NCI-H146 treated with DMSO at 0.1 percent for 48 hours (cell line): ENCODE measurements around the gene INAVA.

Experiments
- DNase-seq: peaks from one replicate; lab custom pipeline; 2025; ENCODE audit not compliant: unreplicated experiment; lab: John Stamatoyannopoulos, UW

INAVA gene, protein sequence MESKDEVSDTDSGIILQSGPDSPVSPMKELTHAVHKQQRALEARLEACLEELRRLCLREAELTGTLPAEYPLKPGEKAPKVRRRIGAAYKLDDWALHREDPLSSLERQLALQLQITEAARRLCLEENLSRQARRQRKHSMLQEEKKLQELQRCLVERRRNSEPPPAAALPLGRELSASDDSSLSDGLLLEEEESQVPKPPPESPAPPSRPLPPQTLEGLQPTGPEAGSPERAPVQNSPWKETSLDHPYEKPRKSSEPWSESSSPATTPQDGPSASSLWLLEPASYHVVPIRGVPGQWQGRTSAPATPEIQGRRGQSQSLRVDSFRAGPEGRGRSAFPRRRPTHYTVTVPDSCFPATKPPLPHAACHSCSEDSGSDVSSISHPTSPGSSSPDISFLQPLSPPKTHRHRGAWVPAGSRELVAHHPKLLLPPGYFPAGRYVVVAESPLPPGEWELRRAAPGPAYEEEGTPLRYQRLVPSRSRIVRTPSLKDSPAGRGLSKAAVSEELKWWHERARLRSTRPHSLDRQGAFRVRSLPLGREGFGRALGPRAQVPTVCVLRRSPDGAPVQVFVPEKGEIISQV

DNA sequence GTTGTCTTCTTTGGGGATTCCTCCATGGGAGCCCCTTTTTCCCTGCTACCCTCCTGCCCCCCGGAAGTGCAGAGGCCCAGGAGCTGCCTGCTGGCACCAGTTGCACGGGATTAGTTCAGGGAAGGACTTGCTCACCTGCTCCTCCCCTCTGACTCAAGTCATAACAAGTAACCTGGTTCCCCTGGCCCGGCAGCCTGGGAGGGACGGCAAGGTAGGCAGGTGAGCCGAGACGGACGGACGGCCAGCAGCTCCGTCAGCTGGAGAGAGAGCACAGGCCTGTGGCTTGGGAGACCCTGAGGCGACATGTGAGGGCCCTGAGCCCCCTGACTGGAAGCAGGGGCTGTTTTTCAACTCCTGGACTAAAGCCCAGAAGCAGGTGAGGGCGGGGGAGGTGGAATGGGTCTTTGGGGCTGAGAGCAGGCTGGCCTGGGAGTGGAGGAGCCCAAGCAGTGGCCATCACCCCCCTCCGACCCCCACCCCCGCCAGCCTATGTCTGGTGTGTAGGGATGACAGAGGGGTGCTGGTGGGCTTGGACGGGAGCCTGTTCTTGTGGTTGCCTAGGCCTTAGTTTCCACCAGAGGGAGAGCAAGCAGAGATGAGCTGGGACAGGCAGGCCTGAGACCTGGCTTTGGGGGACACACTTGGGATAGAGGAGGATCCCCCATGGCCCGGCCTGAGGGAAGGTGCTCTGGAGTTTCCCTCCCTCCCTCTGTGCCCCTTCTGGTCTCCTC is at the start of gene INAVA:
TSS of gene INAVA (plus strand) at position 189 of the 731 bp plus-strand sequence. CDS start 3,501 bp downstream, outside the sequence.
- DNase-seq = no peak

DNA sequence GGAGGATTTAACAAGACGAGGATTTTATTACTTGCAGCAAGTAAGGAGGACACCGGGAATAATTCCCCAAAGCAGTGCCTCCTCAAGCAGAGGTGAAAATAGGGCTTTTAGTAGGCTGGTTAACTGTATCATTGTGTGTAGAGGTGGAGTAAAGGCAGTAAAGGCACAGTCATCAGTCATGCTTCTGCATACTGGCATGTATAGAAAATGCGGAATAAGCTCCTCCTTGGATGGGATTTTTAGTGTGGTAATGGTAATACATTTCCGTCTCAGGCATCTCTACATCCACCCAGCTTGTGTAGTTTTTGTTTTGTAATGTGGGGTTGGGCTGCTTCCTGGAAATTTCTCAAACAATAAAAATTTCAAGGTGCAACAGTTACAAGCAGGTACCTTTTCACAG is 49.3 kb upstream of the INAVA start:
- no peak for DNase-seq

DNA sequence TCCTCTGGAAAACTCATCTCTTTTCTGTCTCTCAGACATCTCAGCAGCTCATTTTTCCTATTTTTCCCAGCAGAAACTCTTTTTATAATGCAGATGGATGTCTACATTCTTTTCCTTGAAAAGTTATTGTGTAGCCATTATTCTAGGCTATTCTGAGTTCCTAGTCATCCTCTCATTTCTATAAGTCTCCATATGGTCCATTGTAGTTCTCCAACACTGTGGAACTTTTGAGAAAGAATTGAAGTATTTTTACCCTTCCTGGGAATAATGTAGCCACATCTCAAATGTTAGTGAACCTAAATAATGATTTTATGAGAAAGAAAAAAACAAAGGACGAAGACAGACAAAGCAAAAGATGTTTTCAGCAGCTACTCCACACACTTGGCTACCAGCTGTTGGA is 48.3 kb upstream of the INAVA start:
- DNase-seq = no peak

DNA sequence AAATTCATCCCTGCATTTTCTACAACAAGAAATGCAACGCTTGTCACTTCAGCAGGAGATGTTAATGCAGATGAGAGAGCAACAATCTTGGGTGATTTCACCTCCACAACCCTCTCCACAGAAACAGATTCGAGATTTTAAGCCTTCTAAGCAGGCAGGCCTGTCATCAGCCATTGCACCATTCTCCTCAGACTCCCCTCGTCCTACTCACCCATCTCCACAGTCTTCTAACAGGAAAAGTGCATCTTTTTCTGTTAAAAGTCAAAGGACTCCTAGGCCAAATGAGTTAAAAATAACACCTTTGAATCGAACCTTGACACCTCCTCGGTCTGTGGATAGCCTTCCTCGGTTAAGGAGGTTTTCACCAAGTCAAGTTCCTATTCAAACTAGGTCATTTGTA is 45.3 kb upstream of the INAVA start:
- DNase-seq = no peak

DNA sequence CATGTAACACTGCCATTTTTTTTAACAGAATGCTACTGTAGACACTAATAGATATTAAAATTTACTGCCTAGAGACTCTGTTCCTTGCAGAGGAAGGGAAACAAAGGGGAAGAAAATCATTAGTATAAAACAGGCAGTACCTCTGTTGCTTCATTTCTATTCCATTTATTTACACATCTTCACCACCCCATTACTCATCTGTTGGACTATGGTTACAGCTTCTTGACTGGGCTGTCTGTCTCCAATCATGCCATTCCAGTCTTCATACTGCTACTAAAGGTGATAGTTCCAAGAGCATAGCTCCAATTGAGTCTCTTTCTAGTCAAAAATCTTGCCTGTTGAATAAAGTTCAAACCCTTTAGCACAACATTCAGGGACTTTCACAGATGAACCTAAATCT is 44.1 kb upstream of the INAVA start:
- no peak for DNase-seq

DNA sequence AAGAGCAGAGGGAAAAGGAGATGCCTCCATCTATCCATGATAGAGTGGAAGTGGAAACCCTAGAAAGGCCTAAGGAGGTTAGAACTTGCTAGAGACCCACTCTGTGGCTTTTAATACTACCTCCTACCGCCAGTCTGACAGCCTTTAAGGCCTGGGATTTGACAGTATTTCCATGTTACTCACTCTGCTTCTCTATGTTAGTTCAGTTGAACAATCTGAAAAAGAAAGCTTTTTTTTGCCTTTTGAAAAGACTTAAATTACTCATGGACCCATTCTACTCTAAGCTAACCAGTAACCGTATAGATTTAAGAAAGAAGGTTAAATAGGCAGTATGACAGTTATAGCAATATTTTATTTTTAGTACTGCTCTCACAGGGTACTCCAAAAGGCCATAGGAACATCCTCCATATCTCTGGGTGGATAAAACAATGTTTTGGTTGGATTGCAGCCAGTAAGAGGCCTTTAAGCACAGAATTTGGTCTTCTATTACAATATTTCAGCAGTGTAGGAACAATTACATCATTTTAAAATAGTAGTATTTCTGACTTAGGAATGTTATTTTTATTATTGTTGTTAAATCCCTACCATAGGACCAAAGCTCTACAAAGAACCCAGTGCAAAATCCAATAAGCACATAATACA is 37.9 kb upstream of the INAVA start:
- DNase-seq = no peak

DNA sequence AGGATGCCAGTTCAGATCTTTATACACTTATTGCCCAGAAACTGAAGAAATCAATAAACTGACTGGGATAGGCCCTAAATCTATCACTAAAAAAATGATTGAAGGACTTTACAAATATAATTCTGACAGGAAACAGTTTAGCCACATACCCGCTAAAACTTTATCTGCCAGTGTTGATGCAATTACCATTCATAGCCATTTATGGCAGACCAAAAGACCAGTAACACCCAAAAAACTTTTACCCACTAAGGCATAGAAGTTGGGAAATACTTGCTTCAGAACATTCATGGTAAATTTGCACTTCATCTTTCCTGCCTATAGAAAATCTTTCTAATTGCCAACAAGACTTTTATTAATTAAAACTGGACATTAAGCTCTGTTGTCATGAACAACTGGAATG is 36.9 kb upstream of the INAVA start:
- no peak for DNase-seq

DNA sequence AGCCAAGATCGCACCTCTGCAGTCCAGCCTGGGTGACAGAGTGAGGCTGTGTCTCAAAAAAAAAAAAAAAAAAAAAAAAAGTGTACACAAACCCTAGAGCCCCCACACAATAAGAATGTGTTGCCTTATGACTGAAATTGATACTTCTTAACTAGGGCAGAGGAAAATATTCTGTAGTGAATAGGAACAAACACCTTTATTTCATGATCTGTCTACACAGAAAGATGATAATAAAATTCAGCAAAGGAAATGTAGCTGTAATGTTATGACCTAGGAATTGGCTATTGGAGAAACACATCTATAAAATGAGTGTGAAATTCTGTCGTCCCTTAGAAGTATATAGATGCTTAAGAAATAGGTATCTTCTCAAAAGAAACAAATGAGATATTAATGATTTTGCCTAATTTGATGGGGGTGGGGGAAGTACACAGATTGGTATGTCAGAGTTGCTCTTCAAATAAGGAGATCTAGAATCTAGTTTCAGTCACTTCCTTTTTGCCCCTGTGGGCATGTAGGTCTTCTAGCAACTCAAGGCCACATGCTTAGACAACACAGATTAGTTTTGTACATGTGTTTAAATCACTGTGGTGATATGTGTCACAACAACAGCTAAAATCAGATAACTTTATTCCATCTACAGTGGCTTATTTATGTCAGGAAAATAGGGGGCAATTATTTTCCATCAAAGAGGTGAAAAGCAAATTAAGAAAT is 32.6 kb upstream of the INAVA start:
- no peak for DNase-seq

DNA sequence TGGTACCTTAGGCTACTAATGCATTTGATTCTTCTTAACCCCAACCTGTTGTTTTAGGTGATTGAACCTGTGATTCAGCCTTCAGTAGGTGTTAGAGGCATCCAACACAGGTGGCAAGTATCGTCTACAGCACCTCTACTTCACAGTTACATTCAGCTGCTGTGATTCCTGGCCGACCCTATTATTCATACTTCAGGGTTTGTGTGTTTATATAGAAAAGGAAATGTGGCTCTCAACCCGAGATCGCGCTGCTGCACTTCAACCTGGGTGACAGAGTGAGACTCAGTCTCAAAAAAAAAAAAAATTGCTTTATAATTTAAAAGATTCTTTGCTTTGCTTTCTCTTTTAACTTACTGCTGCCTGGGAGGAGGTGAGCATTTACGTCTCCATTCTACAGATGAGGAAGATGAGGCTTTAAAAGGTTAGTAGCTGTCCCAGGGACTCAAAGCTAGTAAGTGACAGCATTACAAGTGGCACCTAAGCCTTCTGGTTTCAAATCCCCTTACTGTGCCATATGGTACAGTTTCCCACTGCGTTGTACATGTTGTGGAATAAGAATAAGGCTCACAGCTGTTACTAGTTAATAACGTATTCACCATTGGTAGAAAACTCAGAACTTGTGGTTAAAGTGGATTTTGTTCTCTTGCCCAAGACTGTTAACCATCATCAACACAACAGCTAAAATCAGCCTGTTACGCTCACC is 31.8 kb upstream of the INAVA start:
- no peak for DNase-seq

DNA sequence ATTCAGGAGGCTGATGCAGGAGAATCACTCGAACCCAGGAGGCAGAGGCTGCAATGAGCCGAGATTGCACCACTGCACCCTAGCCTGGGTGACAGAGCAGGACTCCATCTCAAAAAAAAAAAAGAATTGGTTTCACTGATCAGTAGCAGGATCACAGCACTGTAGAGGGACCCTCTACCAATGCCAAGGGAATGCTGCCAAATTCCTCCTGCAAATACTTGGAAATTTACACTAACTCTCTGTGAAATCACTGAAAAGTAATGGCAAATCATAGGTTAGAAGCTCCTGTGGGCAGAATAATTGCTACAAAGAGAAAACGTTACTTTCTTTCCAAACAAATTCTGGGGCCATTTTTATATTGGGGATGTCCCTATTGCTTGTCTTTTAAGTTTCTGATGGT is 28.6 kb upstream of the INAVA start:
- DNase-seq = no peak

DNA sequence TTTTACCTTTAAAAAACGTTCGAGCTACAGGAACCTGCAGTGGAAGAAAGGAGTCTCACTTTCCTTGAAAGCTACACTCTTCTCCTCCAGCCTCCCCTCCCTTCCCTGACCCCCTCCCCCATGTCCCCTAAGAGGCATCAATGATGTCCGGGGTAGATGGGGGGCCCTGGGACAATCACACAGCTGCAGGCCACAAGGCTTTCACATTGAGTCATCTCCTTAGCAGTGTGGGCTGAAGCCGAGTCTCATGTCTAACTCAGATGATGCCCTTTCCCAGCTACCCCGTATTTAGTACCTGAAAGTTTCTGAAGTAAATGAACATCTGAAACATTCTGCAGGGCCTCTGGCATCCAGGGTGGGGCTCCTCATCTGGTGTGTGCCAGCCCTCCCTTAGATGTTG is 28.2 kb upstream of the INAVA start:
- no peak for DNase-seq

DNA sequence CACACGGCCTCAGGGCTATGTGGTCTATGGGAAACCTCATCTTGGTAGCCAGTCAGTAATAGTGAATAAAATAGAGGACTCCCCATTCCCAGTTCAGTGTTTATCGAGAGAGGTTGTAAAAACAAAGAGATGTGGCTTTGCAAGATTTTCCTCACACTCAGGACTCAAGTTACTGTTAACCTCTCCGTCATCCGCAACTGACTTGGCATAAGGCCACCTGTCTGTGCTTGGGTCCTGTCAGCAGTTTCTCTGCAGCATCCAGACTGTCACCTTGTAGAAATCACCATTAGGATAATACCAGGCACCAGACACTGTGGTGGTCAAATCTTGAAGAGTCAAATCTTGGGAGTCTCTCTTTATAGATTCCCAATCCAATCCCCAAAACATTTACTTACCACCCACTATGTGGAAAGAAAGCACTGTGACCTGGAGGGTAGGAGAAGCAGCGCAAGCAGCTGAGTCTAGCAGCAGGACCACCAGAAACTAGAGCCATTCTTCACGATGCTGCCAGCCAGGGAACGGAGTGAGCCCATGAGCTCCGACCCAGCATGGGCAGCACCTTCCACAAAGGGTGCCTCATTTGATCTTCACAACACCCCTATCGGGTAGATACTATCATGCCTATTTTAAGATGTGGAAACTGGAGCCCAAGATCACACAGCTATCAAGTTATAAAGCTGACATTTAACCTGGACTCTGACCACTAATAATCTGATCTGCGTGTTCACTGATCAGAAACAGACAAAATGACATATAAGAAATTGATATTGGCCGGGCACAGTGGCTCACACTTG is 27.5 kb upstream of the INAVA start:
- DNase-seq = no peak

DNA sequence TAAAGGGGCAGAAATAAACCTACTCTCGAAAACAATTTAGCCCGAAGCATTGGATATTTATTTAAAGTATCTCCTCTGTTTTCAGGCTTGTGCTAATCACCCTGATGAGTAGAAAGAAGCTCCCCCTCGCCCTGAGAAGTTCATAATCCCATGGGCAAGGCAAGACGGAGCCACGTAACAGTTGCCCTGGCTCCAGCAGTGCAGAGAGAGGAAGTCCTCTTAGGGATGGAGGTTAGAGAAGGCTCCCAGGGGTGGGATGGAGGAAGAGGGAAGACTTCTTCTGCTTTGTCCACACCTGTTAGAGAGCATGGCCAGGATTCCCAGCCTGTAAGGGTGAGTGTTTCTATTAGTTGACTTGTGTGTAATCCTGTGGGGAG is 25.3 kb upstream of the INAVA start:
- no peak for DNase-seq

DNA sequence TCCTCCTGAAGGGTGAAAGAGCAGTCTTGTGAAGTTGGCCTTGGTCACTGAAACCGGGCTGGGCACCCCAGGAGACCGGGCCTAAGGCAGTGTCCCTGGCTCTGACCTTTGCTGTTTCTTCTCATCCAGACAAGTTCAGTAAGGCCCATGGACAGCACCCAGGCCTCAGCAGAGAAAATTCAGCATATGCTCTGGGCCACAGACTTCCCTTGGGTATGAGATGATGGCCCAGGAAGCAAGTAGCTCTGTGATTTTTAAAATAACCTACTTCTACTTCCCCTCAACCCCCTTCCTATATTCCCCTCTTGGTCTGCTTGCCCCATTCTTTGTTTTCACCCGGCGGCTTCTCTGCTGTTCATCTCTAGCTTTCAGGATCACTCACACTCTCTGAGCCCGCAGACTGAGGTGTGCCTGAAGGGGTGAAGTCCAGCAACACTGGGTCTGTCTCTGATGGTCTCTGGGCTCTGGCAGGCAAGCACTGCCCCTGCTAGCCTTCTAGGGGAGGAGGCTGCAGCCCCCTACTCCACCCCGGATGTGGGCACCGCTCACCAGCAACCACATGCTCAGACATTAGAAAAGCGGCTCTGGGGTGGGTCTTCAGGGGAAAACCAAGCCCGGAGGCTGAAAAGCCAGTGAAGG is 24.8 kb upstream of the INAVA start:
- no peak for DNase-seq

DNA sequence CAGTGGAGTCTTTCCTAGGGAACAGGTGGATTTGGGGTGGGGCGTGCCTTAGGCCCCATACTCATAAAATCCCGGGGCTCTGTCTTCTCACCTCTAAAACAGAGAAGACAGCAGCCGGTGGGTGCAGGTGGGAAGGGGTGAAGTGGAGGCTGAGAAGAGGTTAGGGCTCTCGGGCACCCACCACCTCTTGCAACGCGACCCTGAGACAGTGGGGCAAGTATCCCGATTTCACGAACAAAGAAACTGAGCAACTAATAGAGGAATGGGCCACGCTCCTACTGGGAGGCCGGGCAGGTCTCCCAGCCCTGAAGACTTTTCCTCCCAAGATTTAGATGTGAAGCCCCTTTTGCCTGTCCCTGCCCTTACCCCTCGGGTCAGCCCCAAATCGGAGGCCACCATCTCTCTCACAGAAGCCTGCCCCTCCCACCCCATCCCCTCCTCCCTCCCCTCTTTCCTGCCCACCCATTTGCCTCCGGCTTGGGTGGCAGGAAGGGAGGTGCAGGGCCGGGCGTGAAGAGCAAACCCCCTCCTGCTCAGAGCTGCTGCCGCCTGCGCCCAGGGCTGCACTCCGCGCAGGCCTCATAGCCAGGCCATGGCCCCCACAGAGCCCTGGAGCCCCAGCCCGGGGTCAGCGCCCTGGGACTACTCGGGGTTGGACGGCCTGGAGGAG is 22.1 kb upstream of the INAVA start, which contains the start of gene GPR25:
TSS of gene GPR25 (plus strand) at position 536 of the 670 bp plus-strand sequence. CDS start at position 593, 57 bp downstream.
- DNase-seq = no peak

DNA sequence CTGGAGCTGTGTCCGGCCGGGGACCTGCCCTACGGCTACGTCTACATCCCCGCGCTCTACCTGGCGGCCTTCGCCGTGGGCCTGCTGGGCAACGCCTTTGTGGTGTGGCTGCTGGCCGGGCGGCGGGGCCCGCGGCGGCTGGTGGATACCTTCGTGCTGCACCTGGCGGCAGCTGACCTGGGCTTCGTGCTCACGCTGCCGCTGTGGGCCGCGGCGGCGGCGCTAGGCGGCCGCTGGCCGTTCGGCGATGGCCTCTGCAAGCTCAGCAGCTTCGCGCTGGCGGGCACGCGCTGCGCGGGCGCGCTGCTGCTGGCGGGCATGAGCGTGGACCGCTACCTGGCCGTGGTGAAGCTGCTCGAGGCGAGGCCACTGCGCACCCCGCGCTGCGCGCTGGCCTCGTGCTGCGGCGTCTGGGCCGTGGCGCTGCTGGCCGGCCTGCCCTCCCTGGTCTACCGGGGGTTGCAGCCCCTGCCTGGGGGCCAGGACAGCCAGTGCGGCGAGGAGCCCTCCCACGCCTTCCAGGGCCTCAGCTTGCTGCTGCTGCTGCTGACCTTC is 21.5 kb upstream of the INAVA start:
- no peak for DNase-seq

DNA sequence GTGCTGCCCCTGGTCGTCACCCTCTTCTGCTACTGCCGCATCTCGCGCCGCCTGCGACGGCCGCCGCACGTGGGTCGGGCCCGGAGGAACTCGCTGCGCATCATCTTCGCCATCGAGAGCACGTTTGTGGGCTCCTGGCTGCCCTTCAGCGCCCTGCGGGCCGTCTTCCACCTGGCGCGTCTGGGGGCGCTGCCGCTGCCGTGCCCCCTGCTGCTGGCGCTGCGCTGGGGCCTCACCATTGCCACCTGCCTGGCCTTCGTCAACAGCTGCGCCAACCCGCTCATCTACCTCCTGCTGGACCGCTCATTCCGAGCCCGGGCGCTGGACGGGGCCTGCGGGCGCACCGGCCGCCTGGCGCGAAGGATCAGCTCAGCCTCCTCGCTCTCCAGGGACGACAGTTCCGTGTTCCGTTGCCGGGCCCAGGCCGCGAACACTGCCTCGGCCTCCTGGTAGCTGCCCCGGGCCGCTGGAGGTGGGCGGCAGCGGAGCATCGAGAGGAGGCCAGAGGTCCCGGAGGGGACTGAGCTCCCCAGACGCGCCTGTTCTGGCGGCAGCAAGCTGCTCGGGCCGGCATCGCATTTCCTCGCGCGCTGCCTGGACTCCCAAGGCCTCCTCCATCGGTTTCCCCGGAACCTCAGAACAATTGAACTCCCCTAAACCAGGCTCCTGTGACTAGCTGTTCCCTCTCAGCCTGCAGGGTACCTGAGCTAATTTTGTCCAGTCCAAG is 20.9 kb upstream of the INAVA start:
- DNase-seq = no peak

DNA sequence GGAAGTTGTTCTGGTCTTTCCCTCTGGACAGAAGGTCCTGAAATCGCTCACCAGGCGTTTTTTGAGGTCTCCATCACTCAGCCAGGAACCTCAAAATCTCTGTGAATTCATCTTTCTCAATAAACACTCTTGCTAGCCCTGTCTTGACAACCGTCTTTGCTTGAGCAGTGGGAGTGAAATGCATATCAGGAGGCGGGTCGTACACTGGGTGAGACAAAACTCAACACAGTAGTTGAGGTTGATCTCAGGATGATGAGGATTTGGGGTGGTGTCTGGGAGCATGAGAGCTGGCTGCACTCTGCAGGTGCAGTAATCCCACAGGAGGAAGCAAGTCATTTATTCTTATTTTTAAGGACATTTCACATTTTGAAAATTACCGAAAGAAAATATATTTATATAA is 20.0 kb upstream of the INAVA start:
- DNase-seq = no peak
